ENCODE data around the gene PPTC7.
A peak's percentile ranks its signal among the peaks of the same experiment; 100 is the strongest.
"Not testable (repeated sequence)": the region's sequence is repeated elsewhere in the genome, so short reads cannot be mapped to it uniquely, and the experiment has no call there.

PPTC7 gene

DNA sequence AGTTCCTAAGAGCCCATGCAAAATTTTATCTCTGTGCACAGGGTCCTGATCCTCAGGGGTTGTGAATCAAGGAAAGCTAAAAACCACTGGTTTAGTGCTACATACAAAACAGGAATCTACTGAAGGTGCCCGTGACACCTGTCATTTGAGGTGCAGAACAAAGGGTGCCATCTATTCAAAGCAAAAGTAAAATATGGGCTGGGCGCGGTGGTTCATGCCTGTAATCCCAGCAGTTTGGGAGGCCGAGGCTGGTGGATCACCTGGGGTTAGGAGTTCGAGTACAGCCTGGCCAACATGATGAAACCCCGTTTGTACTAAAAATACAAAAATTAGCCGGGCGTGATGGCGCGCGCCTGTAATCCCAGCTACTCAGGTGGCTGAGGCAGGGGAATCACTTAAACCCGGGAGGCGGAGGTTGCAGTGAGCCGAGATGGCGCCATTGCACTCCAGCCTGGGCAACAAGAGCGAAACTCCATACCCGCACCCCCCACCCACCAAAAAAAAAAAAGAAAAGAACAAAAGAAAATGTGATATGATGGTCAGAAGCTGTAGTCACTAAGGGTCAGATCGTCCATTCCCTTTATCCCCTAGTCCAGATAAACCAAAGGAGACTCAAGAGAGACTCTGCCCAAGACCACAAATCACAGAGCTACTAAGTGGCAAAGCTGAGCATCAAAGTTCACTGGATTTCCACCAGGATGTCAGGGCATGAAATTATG is 3.4 kb downstream of the PPTC7 start:
- Histone ChIP-seq H3K27me3 (replicated peaks) (no peaks in the 10 kb centered on the region), H3K27ac (no peak overlapping the region), H3K36me3 (replicated peaks) (no peaks in the 10 kb centered on the region), H3K4me3 (ENCODE audit: low read depth, low read length) (no peak overlapping the region)
- in situ Hi-C loops (cut with HindIII; ENCODE audit: low pct_ligation_motif_present, low sequenced_read_pairs): no loop called here
- no peak for DNase-seq
- TF ChIP-seq CTCF (IDR thresholded peaks at IDR 0.05; ENCODE audit: low read depth, low read length, missing control alignments): no peak

- Histone ChIP-seq H3K27me3 (replicated peaks) (no peaks in the 10 kb centered on the region), H3K4me3 (ENCODE audit: low read depth, low read length) (no peak overlapping the region), H3K36me3 (replicated peaks) (no peaks in the 10 kb centered on the region), H3K27ac (peak overlapping the region; percentile 90)
- no peak for DNase-seq
- in situ Hi-C loops (cut with HindIII; ENCODE audit: low pct_ligation_motif_present, low sequenced_read_pairs): no loop called here
- TF ChIP-seq CTCF (IDR thresholded peaks at IDR 0.05; ENCODE audit: low read depth, low read length, missing control alignments): no peak
Observed at GRCh38 chr12:110578694-110579534, 4.2 kb downstream of the PPTC7 start.

DNA sequence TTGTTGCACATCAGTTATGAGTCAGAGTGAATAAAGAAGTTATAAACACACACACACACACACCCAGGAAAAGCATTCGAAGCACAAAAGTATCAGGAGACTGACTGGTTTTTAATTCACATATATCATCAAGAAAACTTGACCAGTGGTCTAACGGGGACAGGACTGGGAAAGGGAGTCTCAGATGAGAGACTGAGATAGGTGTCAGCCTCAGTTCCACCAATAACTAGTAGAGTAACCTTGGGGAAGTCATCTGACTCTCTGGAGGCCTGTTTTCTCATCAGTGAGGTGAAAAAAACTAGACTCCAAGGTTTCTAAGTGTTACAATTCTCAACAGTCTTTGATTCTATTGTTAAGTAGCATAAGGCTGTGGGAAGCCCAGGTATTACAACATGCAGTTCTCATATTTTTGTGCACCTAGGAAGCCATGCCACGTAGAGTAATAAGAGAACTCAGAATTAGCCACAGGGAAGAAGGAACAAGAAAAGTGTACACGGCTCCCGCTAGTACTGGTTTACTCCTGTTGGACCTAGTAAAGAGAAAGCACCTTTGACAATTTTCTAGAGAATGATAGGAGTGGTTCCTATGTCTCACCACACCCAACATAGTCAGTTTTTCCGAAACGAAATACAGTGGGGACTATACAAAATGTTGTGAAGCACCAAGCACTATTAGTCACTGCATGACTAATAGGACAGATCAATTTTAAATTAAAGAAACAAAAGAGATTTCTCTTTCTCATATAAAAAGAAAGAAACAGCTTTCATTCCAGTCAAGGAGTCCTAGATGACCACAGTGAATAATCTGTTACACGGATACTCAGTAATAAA is 5.0 kb downstream of the PPTC7 start:
- Histone ChIP-seq H3K36me3 (replicated peaks) (no peaks in the 10 kb centered on the region), H3K27ac (peak overlapping the region; percentile 90), H3K27me3 (replicated peaks) (no peaks in the 10 kb centered on the region), H3K4me3 (ENCODE audit: low read depth, low read length) (peak overlapping the region; percentile 12)
- peak; percentile 61 for DNase-seq
- in situ Hi-C loops (cut with HindIII; ENCODE audit: low pct_ligation_motif_present, low sequenced_read_pairs): no loop called here
- no peak for TF ChIP-seq CTCF (IDR thresholded peaks at IDR 0.05; ENCODE audit: low read depth, low read length, missing control alignments)

GRCh38 chr12:110576504-110576903 is 6.6 kb downstream of the PPTC7 start:
- no peak overlapping the region for H3K27ac ChIP-seq
- no peak for DNase-seq
- no peaks in the 10 kb centered on the region for H3K27me3 ChIP-seq (replicated peaks)
- TF ChIP-seq CTCF (IDR thresholded peaks at IDR 0.05; ENCODE audit: low read depth, low read length, missing control alignments): no peak
- no peak overlapping the region for H3K4me3 ChIP-seq (ENCODE audit: low read depth, low read length)
- H3K36me3 ChIP-seq (replicated peaks): no peaks in the 10 kb centered on the region
- in situ Hi-C loops (cut with HindIII; ENCODE audit: low pct_ligation_motif_present, low sequenced_read_pairs): no loop called here

DNA sequence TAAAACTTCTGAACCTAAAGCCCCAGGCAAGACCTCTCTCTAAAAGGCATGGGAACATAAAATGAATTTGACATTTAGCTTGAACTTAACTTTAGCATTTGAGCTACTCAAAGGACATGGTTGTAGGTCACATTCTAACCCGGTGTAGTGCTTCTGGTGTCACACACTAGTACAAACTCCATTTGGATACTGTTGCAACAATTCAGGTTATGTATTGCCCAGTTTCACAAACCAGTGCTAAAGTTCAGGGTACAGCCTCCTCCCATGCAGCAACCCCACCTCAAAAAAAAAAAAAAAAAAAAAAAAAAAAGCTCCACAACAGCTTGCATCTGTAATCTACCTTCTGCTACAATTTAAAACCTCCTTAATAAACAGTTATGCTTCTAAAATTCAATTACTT is 7.8 kb downstream of the PPTC7 start:
- Histone ChIP-seq H3K27ac (no peak overlapping the region), H3K27me3 (replicated peaks) (no peaks in the 10 kb centered on the region), H3K4me3 (ENCODE audit: low read depth, low read length) (no peak overlapping the region), H3K36me3 (replicated peaks) (no peaks in the 10 kb centered on the region)
- no peak for DNase-seq
- in situ Hi-C loops (cut with HindIII; ENCODE audit: low pct_ligation_motif_present, low sequenced_read_pairs): no loop called here
- no peak for TF ChIP-seq CTCF (IDR thresholded peaks at IDR 0.05; ENCODE audit: low read depth, low read length, missing control alignments)

DNA sequence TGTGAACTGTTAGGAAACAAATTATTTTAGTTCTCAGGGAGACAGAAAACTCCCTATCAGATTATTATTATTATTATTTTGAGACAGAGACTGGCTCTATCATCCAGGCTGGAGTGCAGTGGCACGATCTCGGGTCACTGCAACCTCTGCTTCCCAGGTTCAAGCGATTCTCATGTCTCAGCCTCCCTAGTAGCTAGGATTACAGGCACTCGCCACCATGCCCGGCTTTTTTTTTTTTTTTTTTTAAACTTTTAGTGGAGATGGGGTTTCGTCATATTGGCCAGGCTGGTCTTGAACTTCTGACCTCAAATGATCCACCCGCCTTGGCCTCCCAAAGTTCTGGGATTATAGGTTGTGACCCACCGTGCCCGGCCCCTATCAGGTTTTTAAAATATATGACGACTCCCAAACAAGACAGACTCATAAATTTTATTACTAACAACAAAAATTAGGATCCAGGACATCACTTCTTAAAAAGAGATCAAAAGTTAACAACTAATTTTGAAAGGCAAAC is 8.3 kb downstream of the PPTC7 start:
- in situ Hi-C loops (cut with HindIII; ENCODE audit: low pct_ligation_motif_present, low sequenced_read_pairs); DNase-seq; H3K4me3 ChIP-seq (ENCODE audit: low read depth, low read length); H3K36me3 ChIP-seq (replicated peaks); H3K27ac ChIP-seq; H3K27me3 ChIP-seq (replicated peaks): not testable (repeated sequence)

Measured in brain microvascular endothelial cell (primary cell).